Measurements from ENCODE around the gene NCR2. TPM values are rescaled to one million over a fixed set of nuclear protein-coding genes. Genes with fewer than 3 reads are reported as not detected.

Gene NCR2
- total RNA-seq, 1 experiment from 2014 or later, result not detected

- H3K27ac Mint-ChIP-seq, result no peak overlapping the region
- H3K4me1 Mint-ChIP-seq, result 0 out of 2 replicates have a peak, but pooled peaks cover under 1% of the 10 kb centered on the region
- peaks cover 10% of the 10 kb centered on the region for H3K27me3 Mint-ChIP-seq (ENCODE audit: low read depth)
- CTCF ChIA-PET, result interaction anchor here (1.5 kb wide), 1 partner anchor 32 kb away, joined by 5 read pairs; no protein-coding TSS in a partner anchor
- H3K9me3 Mint-ChIP-seq, result no peaks in the 10 kb centered on the region
- DNase-seq (ENCODE audit: low spot score), result no peak
- no peaks in the 10 kb centered on the region for H3K36me3 Mint-ChIP-seq
- POLR2A ChIA-PET, result no interaction called here
- ATAC-seq, result no peak
- H3K4me3 Mint-ChIP-seq, result no peak overlapping the region
- no peak for TF ChIP-seq ZNF416 (CRISPR knock-in tag; IDR thresholded peaks at IDR 0.05)
- TF ChIP-seq ZNF263 (CRISPR knock-in tag; IDR thresholded peaks at IDR 0.05; ENCODE audit: low read depth), result no peak
Measured at GRCh38 chr6:41337709-41338108, 2.3 kb downstream of the NCR2 start.

GRCh38 chr6:41338659-41339058 is 3.3 kb downstream of the NCR2 start:
- Mint-ChIP-seq H3K36me3 (no peaks in the 10 kb centered on the region), H3K4me1 (no peaks in the 10 kb centered on the region), H3K9me3 (no peaks in the 10 kb centered on the region), H3K27me3 (ENCODE audit: low read depth) (peaks cover 15% of the 10 kb centered on the region), H3K4me3 (no peak overlapping the region), H3K27ac (no peak overlapping the region)
- POLR2A ChIA-PET, result interaction anchor here (0.6 kb wide), 1 partner anchor 967 kb away, joined by 3 read pairs; no protein-coding TSS in a partner anchor
- DNase-seq (ENCODE audit: low spot score), result no peak
- no peak for ATAC-seq
- no peak for TF ChIP-seq SMAD4 (CRISPR knock-in tag; IDR thresholded peaks at IDR 0.05)
- TF ChIP-seq PREB (CRISPR knock-in tag; IDR thresholded peaks at IDR 0.05; ENCODE audit: borderline replicate concordance), result no peak
- TF ChIP-seq E2F5 (CRISPR knock-in tag; IDR thresholded peaks at IDR 0.05), result no peak
- no peak for TF ChIP-seq KAT7 (CRISPR knock-in tag; IDR thresholded peaks at IDR 0.05; ENCODE audit: borderline replicate concordance)
- no peak for TF ChIP-seq ATF3 (CRISPR knock-in tag; conservative IDR thresholded peaks at IDR 0.05)
- no peak for TF ChIP-seq IRF2 (CRISPR knock-in tag; IDR thresholded peaks at IDR 0.05; ENCODE audit: borderline replicate concordance, low read depth)
- TF ChIP-seq ERG (CRISPR knock-in tag; IDR thresholded peaks at IDR 0.05), result no peak
- TF ChIP-seq MXD4 (CRISPR knock-in tag; IDR thresholded peaks at IDR 0.05; ENCODE audit: borderline replicate concordance), result no peak
- TF ChIP-seq STAT6 (CRISPR knock-in tag; conservative IDR thresholded peaks at IDR 0.05; ENCODE audit: low read depth), result no peak
- CTCF ChIA-PET, result interaction anchor here (0.5 to 1.5 kb wide), 2 partner anchors 32 to 1524 kb away, joined by 3 to 5 read pairs; no protein-coding TSS in a partner anchor

- H3K9me3 Mint-ChIP-seq, result no peaks in the 10 kb centered on the region
- POLR2A ChIA-PET, result no interaction called here
- H3K36me3 Mint-ChIP-seq, result no peaks in the 10 kb centered on the region
- DNase-seq (ENCODE audit: low spot score), result no peak
- no peak for TF ChIP-seq ATF1 (CRISPR knock-in tag; IDR thresholded peaks at IDR 0.05)
- no peak for TF ChIP-seq ELF4 (CRISPR knock-in tag; IDR thresholded peaks at IDR 0.05; ENCODE audit: low read depth)
- no peak for TF ChIP-seq ZNF138 (CRISPR knock-in tag; conservative IDR thresholded peaks at IDR 0.05)
- TF ChIP-seq ZNF416 (CRISPR knock-in tag; IDR thresholded peaks at IDR 0.05), result no peak
- TF ChIP-seq ZNF512 (CRISPR knock-in tag; IDR thresholded peaks at IDR 0.05; ENCODE audit: borderline replicate concordance), result no peak
- no peak for TF ChIP-seq AR (CRISPR knock-in tag; IDR thresholded peaks at IDR 0.05)
- TF ChIP-seq PRRX2 (CRISPR knock-in tag; IDR thresholded peaks at IDR 0.05), result no peak
- no peak for TF ChIP-seq RELA (CRISPR knock-in tag; IDR thresholded peaks at IDR 0.05; ENCODE audit: borderline replicate concordance)
- no peak overlapping the region for H3K4me3 Mint-ChIP-seq
- peaks cover 26% of the 10 kb centered on the region for H3K27me3 Mint-ChIP-seq (ENCODE audit: low read depth)
- no peak overlapping the region for H3K27ac Mint-ChIP-seq
- no peaks in the 10 kb centered on the region for H3K4me1 Mint-ChIP-seq
- no peak for ATAC-seq
- CTCF ChIA-PET, result interaction anchor here (1.4 to 1.5 kb wide), 2 partner anchors 63 to 150 kb away, joined by 4 to 5 read pairs; no protein-coding TSS in a partner anchor
Measured at GRCh38 chr6:41341580-41341979, 6.2 kb downstream of the NCR2 start.

Data from WTC11 (cell line).